GM21515 (cell line): Measurements from ENCODE around the gene PLSCR4.

Source experiments
- ATAC-seq: cut with Tn5 transposase; IDR thresholded peaks from one replicate; pipeline ENCODE4 v1.9.1; 2021; ENCODE audit not compliant: unreplicated experiment

The PLSCR4 gene

DNA sequence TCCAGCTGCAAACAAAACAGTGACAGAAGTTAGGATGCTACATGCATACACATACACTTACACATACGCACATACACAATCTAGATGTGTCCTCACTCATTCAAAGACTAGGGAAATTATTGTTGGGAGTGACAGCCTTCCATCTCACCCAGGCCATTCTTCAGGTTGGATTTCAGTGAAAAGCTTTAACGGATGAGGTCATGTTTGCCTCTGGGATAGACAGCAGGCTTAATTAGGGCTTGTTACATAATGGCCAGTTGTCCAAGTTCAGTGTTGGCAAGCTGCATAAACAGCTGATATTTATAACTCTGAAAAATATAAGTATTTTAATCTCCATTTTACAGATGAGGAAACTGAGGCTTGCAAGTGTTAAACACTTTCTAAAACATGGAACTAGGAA, 54.1 kb downstream of the PLSCR4 start:
- no peak for ATAC-seq

DNA sequence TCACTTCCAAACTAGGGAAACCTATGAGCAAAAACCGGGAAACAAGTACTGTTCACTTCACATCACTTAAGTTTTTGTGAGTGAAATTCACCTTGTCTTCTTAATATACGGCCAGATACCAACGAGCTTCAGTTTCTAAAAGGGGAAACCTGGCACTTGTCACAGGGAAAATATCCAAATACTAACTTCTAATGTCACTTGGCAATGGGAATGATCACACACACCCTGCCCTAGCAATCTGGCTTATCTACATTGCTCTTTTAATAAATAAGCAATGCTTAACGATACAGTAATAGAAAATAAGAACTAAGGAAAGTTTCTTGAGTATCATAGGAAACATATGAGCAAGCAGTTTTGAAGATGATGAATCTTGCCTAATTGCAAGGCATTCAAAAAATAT, 55.3 kb downstream of the PLSCR4 start:
- ATAC-seq, result no peak

DNA sequence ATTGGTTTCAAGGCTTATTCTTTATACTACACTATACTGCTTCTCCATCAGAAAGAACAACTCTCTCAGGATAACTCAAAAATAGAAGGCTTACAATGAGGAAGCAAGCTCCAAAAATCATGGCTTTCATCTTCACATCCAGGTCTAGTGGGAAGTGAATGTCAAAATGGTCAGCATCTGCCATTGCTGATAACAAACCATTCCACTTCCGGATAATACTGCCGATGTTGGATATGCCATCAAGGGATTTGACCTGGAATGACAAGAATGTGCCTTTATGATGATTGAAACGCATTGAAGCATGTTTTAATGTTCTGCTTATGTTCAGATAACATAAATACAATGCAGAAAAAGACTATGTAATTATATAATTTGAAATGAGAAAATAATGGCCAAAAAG, 55.9 kb downstream of the PLSCR4 start:
- no peak for ATAC-seq

DNA sequence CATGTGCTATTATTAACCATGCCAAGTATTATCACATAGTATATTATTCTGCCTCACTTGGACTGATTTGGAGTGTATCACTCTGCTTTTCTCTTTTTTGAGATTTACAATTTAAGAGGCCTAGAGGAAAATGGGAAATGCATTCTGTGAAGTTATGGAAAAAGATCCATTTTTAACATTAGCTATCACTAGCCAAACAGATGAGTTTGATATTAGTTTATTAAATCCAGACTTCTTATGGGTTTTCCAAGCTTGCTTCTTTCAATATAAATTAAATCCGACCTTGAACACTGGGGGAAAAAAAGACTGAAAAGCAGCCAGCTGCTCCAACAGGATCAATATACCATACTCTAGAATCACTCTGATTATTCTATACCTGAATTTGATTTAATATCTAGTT, 59.9 kb downstream of the PLSCR4 start:
- no peak for ATAC-seq

DNA sequence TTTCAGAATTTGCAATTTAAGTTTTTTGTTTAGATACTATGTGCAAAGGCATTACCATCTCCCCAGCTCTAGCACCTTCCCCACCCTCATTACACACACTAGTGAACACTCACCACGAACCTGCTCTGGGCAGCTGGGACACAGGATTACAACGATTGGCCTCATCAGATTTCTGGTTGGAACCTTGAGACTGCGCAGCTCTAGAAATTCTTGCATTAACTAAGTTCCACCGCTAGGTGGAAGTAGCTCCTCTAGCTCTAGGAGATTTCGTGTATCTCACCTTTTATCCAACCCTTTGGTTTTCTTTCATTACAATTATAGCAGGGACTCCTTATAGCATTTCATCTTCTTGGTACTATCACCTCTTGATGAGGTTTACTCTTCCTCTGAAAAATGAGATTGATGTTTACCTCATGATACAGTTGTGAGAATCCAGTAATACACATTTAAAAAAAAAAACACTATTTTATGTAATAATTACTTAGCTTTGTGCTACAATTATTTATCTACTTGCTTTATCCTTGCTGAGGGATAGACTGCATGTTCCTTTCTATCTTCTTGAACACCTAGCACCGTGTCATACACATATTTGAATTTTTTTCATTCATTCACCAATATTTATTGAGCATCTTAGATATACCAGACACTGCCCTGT, 61.3 kb downstream of the PLSCR4 start:
- peak; percentile 95 for ATAC-seq

DNA sequence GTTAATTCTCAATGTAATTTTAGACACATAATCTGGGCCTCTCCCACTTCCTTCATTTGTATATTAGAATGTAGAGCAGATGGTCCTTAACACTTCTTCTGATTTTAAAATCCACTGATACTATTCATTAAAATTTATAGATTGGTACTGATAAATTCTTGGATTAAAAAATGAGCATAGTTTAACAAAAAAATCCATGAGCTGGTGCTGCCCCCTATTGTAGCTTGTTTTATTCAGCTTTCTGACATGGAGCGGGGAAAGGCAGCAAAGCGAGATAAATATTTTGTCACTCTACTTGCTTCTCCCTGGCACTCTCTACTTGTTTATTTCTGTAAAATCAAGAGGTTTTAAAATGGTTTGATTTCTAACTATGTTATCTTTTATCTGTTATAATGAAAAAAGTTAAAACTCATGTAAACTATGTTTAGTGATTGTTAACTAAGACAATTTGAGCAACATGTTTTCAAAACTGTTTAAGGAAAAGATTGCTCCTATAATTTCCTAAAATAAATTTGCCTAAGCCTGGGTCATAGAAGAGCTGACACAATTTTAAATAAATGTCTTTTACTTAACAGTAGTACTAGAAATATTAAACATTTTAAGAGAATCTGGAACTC, 63.5 kb downstream of the PLSCR4 start:
- no peak for ATAC-seq

DNA sequence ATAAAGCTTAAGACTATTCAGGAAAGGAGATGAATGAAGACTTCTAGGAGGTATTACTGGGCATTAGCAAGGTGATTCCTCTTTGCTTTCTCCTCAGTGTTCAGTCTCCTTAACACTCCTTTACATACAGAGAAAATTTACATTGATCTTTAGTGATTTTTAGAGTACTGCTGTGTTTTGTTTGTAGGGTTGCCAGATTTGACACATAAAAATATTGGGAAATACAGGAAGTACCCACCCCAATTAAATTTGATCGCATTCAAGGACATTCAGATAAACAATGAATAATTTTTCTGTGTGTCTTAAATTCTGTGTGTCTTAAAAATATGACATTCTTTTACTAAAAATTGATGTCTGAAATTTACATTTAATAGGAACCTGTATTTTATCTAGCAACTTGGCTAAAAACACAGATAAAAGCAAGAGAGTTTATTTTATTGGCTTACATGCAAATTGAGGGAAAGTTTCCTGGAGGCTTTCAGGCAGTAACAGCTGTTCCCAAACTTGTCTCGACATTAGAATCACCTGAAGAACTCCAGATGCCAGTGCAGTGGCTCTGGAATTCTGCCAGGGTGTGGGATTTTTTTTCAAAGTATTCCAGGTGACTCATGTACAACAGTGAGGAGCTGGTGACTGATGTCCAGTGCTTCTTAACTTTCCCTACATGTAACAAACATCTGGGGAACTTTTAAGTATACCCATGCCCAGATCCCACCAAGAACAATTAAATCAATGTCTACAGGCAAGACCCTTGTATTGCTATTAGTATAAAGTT, 66.5 kb downstream of the PLSCR4 start:
- ATAC-seq, result no peak

DNA sequence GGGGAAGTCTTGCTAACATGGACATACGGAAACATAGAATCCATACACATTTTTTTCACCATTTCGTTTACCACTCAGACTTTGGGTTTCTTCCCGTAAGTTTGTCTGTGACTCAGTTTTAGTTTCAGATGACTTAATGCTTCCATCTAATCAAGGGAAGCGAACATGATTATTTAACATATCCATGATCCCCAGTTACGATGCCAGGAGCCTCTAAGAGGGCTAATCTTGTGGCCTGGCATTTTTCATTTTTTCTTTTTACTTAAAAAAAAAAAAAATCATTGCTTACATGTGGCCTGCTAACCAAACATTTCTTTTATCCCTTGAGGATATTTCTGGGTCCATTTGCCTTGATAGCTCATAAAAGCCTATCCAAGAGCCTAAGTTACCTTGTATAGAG, 69.7 kb downstream of the PLSCR4 start:
- ATAC-seq, result no peak

DNA sequence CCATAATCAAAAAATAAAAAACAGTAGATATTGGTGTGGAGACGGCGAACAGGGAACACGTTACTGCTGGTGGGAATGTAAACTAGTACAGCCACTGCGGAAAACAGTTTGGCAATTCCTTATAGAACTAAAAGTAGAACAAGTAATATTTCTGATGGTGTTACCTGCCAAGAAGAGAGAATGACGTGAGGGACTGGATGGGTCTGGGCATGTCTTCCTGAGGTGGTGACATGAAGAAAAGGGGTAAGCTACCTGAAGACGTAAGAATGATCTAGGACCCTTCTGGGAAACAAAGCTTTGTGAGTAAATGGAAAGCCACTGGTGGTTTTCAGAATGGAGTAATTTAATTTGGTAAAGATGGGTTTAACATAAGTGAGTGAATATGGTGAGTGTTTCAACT, 70.5 kb downstream of the PLSCR4 start:
- no peak for ATAC-seq

DNA sequence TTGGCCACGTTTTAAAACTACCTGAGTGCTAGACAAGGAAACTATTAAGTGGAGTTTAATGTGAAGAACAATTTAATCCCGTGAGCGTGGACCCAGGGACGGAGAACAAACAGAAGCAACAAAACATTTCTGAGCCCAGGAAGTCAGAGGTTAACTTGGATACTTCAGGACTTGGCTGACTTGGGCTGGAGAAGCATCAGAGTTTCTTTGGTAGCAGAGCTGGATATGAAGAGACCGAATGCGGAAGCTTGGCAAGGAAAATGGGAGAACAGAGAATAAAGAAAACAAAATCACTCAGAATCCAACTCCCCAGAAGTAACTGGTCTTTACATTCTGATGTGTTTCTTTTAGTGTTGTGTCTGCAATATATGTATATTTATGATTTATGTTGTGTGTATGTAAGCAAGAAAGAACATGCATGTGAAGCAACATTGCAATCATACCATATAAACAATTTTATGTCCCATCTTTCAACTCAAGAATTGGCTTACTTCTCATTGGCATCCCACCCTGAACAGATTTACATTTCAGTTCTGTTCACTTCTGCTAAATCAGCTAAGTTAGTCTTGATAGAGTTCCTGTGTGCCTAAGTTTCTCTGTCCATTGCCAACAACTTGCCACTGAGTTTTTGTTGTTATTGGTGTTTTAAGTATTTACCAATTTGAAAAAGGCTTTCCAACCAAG, 72.8 kb downstream of the PLSCR4 start:
- no peak for ATAC-seq

DNA sequence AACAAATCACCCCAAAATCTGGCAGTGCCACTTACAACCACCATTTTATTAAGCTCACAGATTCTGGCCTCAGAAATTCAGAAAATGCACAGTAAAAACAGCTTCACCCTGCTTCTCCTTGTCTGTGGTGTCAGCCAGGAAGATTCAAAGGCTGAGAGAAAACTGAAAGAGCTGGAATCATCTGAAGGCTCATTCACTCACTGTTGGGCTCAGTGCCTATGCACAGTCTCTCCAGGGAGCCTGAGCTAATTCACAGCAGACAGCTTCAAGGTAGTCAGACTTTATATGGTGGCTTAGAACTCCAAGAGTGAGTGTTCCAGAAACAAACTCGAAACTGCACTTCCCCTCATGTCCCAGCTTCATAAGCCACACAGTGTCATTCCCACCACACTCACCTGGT, 73.4 kb downstream of the PLSCR4 start:
- no peak for ATAC-seq

DNA sequence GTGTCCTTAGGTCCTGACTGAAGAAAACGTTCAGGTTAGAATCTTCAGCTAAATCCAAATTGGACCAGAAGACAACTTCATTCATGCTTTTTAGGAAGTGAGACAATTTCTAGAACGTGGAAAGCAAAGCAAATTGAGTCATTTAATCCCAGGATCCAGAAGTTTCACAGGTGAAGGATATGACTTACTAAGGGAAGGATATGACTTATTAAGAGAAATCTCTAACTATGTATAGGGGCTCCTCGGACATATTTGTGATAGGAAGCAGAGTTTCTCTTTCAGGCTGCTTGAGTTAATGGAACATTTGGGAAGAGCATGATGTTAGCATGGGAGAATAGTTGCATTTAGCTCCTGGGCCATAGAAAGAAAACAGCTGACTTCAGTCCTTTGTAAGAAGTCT, 73.8 kb downstream of the PLSCR4 start:
- no peak for ATAC-seq

DNA sequence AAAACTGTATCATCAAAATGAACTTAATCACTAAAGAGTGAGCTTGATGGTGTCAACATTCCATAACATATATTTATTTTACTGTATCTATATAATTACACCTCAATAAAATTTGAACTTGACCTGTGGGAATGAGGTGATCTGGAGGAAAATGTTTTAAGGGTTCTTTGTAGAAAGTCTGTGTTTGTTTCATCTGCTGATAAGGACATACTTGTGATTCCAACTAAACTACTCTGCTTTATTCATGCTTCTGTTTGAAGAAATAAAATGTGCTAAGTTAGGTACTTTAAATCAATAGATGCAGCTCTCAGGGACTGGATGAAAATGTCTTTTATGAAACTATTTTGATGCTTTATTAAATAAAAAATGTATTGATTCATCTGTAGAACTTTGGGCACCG, 78.3 kb downstream of the PLSCR4 start:
- ATAC-seq, result no peak

DNA sequence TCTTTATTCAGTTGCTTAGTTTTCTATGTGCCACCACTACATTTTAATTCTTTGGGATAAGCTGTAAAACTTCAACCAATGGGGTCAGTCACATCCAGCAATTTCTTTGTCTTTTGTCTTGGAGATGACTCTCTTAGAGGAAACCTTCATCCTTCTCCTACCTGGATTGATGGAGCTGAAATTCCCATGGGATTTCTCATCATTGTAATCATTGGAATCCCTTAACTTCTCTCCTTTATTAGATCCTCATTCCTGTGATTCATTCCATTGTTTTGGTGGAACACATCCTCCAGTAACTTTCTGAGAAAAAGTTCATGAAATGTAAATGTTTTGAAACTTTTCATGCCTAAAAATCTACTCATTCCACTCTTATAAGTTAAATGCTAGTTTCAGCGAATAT, 80.3 kb downstream of the PLSCR4 start:
- ATAC-seq, result no peak

DNA sequence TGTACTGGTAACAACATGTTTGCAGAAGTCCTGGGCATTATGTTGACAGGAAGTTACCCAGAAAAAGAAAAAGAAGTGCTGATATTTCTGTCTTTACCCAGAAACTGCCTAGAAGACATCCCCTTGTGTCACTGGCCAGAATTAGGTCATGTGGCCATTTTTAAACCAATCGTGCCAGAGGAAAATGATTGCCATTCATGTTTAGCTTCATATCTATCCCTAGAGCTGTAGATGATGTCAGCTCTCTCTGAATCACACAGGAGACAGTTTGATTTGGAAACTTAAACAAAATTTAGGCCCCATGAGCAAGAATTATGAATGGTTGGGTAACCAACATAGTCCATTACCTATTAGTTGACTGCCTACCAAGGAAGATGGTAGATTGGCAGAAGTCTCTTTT, 81.0 kb downstream of the PLSCR4 start:
- ATAC-seq, result no peak

DNA sequence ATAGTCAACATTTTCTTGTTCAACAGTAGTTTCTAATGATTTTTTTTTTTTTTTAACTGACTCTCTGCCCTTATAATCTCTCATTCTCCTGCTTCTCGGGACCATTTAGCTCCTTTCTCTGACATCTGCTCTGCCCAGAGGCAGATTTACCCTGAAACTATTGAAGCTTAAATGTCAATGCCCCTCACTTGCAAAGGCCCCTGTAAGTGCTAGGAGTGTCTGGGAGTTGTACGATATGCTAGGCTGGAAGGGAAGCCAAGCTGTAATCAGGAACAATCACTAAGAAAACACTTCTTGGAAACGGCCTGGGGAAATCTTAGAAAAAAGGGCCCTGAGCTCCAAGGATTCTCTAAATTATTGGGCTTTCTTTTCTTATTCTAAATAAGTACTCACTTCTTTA, 84.1 kb downstream of the PLSCR4 start:
- ATAC-seq, result no peak

DNA sequence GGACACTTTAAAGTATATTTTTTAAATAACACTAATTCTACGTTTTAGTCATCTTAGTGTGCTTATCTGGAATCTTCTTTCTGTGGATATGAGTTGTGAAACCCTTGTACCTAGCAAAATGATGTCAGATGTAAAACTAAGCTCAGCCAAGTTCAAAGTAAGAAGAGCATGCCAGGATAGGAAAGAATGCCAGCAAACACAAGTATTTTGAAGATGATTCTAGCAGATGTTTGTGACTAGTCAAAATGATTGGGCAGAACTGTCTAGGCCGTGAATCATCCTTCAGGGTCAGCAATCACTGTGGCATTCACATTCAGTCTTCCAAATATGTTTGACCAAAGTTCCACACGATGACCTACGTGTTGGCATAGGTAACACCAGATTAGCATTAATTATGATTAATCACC, 84.5 kb downstream of the PLSCR4 start:
- no peak for ATAC-seq

DNA sequence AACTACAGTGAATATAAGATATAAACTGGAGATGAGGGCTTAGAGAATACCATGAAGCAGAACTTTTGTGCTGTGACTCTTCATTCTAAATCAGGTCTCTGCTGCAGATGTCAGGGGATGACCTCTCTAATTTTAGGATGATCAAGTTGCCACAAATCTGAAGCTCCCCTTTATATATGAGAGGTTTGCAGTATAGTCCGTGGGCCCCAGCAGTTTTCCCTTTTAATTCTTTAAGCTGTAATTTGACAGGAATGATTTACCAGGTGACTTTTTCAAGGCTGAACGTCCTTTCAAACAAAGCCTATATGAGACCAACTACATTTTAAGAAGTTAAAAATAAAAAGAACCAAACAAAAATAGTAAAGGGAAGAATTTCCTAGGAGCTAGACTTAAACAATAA, 85.0 kb downstream of the PLSCR4 start:
- ATAC-seq, result no peak

DNA sequence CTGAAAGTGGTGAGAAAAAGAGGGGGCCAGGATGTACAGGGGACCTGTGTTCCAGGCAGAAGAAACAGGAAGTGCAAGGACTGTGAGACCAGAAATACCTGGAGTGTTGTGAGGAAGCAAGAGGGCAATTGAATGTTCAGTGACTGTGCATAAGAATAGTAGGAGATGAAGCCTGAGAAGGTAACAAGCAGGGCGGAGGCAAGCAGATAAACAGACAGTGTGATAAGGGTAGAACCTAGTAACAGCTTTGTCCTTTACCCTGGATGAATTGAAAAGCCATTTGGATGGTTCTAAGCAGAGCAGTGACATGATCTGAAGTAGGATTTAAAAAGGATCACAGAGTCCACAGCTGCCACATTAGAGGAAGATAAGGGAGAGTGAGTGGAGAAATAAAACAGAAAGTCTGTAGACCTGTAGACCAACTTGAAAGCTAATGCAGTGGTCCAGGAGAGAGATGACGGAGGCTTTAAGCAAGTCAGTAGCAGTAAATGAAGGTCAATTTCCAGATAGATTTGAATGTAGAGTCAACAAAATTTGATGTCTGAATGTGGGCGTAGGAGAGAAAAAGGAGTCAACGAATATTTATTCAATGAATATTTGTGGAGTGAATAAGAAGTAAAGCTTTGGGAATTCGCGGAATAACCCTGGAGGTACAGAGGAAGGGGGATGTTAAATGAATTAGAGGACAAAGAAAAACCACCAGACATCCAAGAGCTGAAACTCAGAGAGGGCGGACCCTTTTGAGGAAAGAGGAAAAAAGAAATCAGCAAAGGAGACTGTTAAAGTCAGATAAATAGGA, 85.7 kb downstream of the PLSCR4 start:
- ATAC-seq, result no peak

DNA sequence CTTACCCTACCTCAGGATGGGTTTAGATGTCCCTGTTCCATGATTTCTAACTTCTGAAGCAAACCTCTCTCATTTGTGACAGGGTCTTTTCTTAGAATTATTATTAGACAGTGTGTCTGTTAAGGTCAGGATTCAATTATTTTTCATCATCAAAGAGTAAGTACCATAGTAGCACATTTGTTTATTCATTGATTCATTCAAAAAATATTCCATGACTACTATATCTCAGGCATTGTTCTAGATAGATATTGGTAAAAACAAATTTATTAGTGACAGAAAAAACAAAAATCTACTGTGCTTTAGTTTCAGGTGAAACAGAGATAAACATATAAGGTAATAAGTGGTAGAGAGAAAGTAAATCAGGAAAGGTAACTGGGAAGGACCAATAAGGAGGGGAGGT, 86.4 kb downstream of the PLSCR4 start:
- ATAC-seq, result no peak

DNA sequence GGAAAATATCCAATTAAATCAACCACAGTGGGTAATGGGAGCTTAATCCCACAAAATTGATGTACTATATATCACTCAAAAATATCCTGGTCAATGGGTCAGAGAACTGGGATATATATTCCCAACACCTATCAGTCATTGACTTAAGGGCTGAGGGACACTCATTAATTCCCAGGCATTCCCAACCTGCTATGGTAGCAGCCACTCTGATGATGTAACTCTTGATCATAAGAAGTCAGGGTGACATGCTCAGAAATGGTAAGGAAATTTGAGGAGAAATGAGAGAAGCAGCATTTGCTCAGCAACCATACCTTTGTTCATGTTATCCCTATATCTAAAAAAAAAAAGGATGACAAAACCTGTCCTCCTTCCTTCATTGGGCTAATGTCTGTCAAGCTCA, 86.8 kb downstream of the PLSCR4 start:
- no peak for ATAC-seq
